ENCODE results near the gene KIAA2012. TPM values are rescaled to one million over a fixed set of nuclear protein-coding genes. Genes with fewer than 3 reads are reported as not detected.
A peak's percentile ranks its signal among the peaks of the same experiment; 100 is the strongest.

Gene KIAA2012
- total and polyA plus RNA-seq, 8 donors: 0.04 to 0.09 TPM; not detected in 6

DNA sequence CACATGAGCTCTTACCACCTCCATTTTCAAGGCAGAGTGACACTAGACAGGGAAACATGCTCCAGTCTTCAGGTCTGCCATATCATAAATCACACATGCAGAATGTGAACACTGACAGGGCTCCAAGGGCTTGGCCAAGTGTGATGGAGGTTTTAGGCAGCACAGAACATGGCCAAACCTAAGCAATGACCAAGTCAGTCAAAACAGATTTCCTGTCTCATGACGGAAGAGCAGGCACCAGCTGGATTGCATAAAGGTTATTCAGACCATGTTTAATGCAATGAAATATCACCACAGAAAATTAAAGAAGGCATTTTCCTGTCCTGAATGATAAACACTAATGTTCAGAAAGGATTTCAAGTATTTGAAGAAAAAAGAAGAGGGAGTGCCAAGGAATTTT lies 92.9 kb downstream of the KIAA2012 start:
- no peak for TF ChIP-seq CTCF (IDR thresholded peaks at IDR 0.05)
- DNase-seq (no peak), ATAC-seq (no peak), FAIRE-seq (no peak)
- H3K4me3 ChIP-seq: no peak overlapping the region
- intact Hi-C loops (cut with DNase I): no loop called here
- no peaks in the 10 kb centered on the region for H3K27me3 ChIP-seq
- 75 to 89% methylated on average over 1 of the region's 1 CpG for WGBS, 2 donors
- no peaks in the 10 kb centered on the region for H3K9me3 ChIP-seq
- no peaks in the 10 kb centered on the region for H3K4me1 ChIP-seq
- H3K36me3 ChIP-seq: no peaks in the 10 kb centered on the region
- H3K27ac ChIP-seq: no peak overlapping the region

DNA sequence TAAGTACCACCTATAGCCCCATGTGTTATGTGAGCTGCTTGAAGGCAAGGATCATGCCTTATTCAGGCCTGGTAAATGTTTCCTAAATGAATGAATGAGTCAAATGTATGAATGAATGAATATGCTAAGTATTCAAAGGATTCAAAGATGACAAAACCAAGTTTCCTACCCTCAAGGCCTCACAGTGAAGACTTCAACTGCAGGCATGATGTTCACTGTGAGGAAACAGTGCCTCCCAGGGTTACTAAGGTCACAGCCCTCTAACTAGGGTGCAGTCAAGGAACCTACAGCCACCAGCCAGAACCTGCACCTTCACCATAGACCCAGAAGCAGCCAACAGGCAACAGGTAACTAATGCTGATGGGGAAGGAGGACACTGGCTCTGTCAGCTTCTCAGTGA lies 96.1 kb downstream of the KIAA2012 start:
- H3K4me3 ChIP-seq: no peak overlapping the region
- no peak for TF ChIP-seq CTCF (IDR thresholded peaks at IDR 0.05)
- H3K27me3 ChIP-seq: no peaks in the 10 kb centered on the region
- H3K9me3 ChIP-seq: no peaks in the 10 kb centered on the region
- peaks cover 0 to 3% (median 0%) of the 10 kb centered on the region in 3 donors for H3K4me1 ChIP-seq
- ATAC-seq (no peak), FAIRE-seq (no peak), DNase-seq (no peak)
- no peak overlapping the region for H3K27ac ChIP-seq
- intact Hi-C loops (cut with DNase I): no loop called here
- H3K36me3 ChIP-seq: no peaks in the 10 kb centered on the region

DNA sequence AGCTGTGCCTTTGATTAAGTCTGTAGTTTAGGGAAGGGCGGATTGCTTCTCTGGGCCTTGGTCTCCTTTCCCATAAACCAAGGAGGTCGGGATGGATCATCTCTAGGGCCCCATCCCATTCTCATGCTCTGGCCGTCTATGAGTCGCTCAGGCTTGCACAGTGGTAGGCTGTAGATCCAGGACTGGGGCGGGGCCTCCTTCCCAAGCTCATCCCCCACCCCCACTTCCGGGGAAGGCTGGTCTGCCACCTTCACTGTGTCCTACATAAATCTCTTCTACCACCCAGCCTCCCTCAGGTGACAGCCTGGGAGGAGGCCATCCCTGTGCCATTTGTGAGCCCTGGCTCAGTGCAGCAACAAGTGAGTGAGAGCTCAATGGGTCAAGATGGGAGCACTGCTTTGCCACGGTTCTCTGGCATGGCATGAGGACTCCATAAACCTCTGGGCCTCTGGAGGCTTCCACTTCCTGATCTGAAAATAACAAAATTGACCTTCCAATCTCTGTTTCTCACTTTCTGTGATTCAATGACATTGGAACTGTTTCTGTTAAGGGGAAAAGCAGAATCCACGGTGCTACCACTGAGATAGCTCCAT lies 96.9 kb downstream of the KIAA2012 start:
- intact Hi-C loops (cut with DNase I): no loop called here
- TF ChIP-seq CTCF (IDR thresholded peaks at IDR 0.05): no peak
- Histone ChIP-seq H3K27me3 (no peaks in the 10 kb centered on the region), H3K9me3 (no peaks in the 10 kb centered on the region), H3K27ac (no peak overlapping the region), H3K4me1 (peaks cover 0 to 3% (median 0%) of the 10 kb centered on the region in 3 donors), H3K36me3 (no peaks in the 10 kb centered on the region), H3K4me3 (no peak overlapping the region)
- ATAC-seq (no peak), DNase-seq (no peak), FAIRE-seq (no peak)
- 84 to 91% methylated on average over 8 of the region's 8 CpGs for WGBS, 2 donors

DNA sequence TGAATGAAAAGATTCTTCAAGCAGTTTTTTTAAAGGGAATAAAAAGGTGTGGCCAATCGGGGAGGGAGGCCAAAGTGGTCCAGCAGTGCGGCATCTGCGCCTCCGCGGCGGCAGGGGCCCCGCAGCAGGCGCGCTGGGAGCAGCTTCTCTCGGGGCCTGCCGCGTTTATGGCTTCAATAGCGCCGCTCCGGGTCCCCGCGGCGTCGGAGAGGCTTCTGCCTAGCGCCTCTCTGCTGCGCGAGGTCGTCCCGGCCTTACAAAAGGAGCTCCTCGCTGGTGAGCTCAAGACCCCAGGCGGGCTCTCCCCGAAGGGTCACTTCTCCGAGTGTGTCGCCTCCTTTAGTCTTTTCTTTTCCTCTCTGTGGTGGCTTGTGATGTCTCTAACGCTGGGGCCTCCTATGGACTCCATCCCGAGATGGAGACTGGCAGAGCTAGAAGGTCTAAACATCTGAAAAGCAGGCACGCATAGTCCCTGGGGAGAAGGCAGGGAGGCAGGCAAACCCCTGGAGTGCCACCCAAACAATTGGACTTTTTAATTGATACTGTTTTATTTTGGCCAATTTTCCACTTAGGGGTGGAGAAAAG lies 98.3 kb downstream of the KIAA2012 start:
- no peak for TF ChIP-seq CTCF (IDR thresholded peaks at IDR 0.05)
- Histone ChIP-seq H3K9me3 (no peaks in the 10 kb centered on the region), H3K4me3 (no peak overlapping the region), H3K36me3 (no peaks in the 10 kb centered on the region), H3K4me1 (peaks cover 0 to 3% (median 0%) of the 10 kb centered on the region in 3 donors), H3K27ac (no peak overlapping the region), H3K27me3 (no peaks in the 10 kb centered on the region)
- ATAC-seq: no peak
- intact Hi-C loops (cut with DNase I): no loop called here
- 26 to 33% methylated on average over 32 of the region's 32 CpGs for WGBS, 2 donors
- DNase-seq: peak in 1 of 6 donors; percentile 55
- FAIRE-seq: no peak

Measured in pancreas (tissue), 10 donors.